OCI-LY1 (cell line): Measurements from ENCODE around the gene SLAIN1.

Source experiments
- H2AFZ ChIP-seq: fragments of 200-600 bp; sonication (generic), shearing (Covaris generic); 2 replicates; pipeline ENCODE4 v1.6.0; 2014; ENCODE audit warnings: antibody characterized with exemption, mild to moderate bottlenecking, low read length
- H3F3A ChIP-seq: fragments of 200-600 bp; sonication (generic), shearing (Covaris generic); 2 replicates; pipeline ENCODE4 v1.6.0; 2014; ENCODE audit warnings: mild to moderate bottlenecking, antibody characterized with exemption, low read length, moderate library complexity; ENCODE audit not compliant: insufficient read depth
- H3K27ac ChIP-seq: fragments of 200-600 bp; sonication (generic); 2 replicates; pipeline ENCODE4 v1.5.1; 2014; ENCODE audit warnings: low read length, mixed run types, mild to moderate bottlenecking, low read depth; ENCODE audit not compliant: poor library complexity, severe bottlenecking
- H3K27me3 ChIP-seq: fragments of 200-600 bp; sonication (generic); 2 replicates; pipeline ENCODE4 v1.6.0; 2014; ENCODE audit warnings: antibody characterized with exemption, mild to moderate bottlenecking, low read length, moderate library complexity; ENCODE audit not compliant: insufficient read depth
- H3K36me3 ChIP-seq: fragments of 200-600 bp; sonication (generic); 2 replicates; pipeline ENCODE4 v1.6.1; 2014; ENCODE audit warnings: mild to moderate bottlenecking, antibody characterized with exemption, low read length, moderate library complexity, mixed read lengths; ENCODE audit not compliant: insufficient read depth
- H3K4me1 ChIP-seq: fragments of 200-600 bp; sonication (generic); 2 replicates; pipeline ENCODE4 v1.5.1; 2014; ENCODE audit warnings: mild to moderate bottlenecking, low read length, moderate library complexity; ENCODE audit not compliant: insufficient read depth, severe bottlenecking
- H3K4me2 ChIP-seq: fragments of 200-600 bp; sonication (generic), shearing (Covaris generic); 2 replicates; pipeline ENCODE4 v1.6.1; 2014; ENCODE audit warnings: low read length
- H3K4me3 ChIP-seq: fragments of 200-600 bp; sonication (generic); 2 replicates; pipeline ENCODE4 v1.5.1; 2014; ENCODE audit warnings: low read length, low read depth, mild to moderate bottlenecking, mixed read lengths; ENCODE audit not compliant: poor library complexity, severe bottlenecking
- H3K79me2 ChIP-seq: fragments of 200-600 bp; shearing (Covaris generic); 2 replicates; pipeline ENCODE4 v1.6.1; 2016; ENCODE audit warnings: mixed run types, low read length, mixed read lengths; ENCODE audit not compliant: insufficient read depth
- H3K9ac ChIP-seq: fragments of 200-600 bp; sonication (generic), shearing (Covaris generic); 2 replicates; pipeline ENCODE4 v1.6.1; 2014; ENCODE audit warnings: mild to moderate bottlenecking, low read length, mixed read lengths
- H3K9me2 ChIP-seq: fragments of 200-600 bp; sonication (generic), shearing (Covaris generic); 2 replicates; pipeline ENCODE4 v1.6.1; 2014; ENCODE audit warnings: low read depth, mild to moderate bottlenecking, low read length, mixed read lengths
- H3K9me3 ChIP-seq: fragments of 200-600 bp; shearing (Covaris generic); 2 replicates; pipeline ENCODE4 v1.6.1; 2014; ENCODE audit warnings: low read length, mixed read lengths
- H4K20me1 ChIP-seq: fragments of 200-600 bp; sonication (generic), shearing (Covaris generic); 2 replicates; pipeline ENCODE4 v1.6.0; 2016; ENCODE audit warnings: mild to moderate bottlenecking, low read length; ENCODE audit not compliant: insufficient read depth
- EZH2 ChIP-seq: fragments of 200-600 bp; sonication (generic), shearing (Covaris generic); IDR thresholded peaks from 2 replicates; pipeline ENCODE4 v1.8.0; 2017; ENCODE audit warnings: borderline replicate concordance, mixed run types, mild to moderate bottlenecking, antibody characterized with exemption, low read length, moderate library complexity, mixed read lengths
- TF ChIP-seq, protein P1 (sequence below): fragments of 200-600 bp; sonication (generic), shearing (Covaris generic); IDR thresholded peaks from 2 replicates; pipeline ENCODE4 v1.5.1; 2017; ENCODE audit warnings: mild to moderate bottlenecking, antibody characterized with exemption, low read length, moderate library complexity, mixed read lengths

Gene SLAIN1

DNA sequence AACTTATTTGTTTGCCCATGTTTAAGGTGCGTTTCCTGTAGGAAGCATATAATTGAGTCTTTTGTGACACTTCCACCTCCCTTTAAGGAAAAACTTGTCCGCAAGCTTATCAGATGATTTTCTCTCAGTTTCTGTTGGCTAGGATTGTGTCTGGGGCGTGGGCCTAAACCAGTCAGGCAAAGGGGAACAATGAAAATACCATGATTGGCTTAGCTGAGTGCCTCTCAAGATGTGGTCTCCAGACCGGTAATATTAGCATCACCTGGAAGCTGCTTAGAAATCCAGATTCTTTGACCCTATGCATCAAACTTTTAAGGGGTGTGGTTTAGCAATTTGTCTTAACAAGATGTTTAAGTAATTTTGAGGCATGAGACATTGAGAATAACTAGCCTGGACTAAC is 20.0 kb downstream of the SLAIN1 start:
- Histone ChIP-seq H2AFZ (no peak overlapping the region), H3K79me2 (peaks cover 26% of the 10 kb centered on the region), H3K9me3 (no peaks in the 10 kb centered on the region), H3K9me2 (no peaks in the 10 kb centered on the region), H3K27ac (no peak overlapping the region), H3K4me2 (no peak overlapping the region), H3F3A (no peaks in the 10 kb centered on the region), H3K36me3 (peaks cover 32% of the 10 kb centered on the region), H3K9ac (no peak overlapping the region), H3K4me3 (no peak overlapping the region), H3K27me3 (no peaks in the 10 kb centered on the region), H4K20me1 (no peaks in the 10 kb centered on the region), H3K4me1 (peaks cover 15% of the 10 kb centered on the region)
- TF ChIP-seq, protein P1, sequence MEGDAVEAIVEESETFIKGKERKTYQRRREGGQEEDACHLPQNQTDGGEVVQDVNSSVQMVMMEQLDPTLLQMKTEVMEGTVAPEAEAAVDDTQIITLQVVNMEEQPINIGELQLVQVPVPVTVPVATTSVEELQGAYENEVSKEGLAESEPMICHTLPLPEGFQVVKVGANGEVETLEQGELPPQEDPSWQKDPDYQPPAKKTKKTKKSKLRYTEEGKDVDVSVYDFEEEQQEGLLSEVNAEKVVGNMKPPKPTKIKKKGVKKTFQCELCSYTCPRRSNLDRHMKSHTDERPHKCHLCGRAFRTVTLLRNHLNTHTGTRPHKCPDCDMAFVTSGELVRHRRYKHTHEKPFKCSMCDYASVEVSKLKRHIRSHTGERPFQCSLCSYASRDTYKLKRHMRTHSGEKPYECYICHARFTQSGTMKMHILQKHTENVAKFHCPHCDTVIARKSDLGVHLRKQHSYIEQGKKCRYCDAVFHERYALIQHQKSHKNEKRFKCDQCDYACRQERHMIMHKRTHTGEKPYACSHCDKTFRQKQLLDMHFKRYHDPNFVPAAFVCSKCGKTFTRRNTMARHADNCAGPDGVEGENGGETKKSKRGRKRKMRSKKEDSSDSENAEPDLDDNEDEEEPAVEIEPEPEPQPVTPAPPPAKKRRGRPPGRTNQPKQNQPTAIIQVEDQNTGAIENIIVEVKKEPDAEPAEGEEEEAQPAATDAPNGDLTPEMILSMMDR = no peak
- no peak for TF ChIP-seq EZH2

DNA sequence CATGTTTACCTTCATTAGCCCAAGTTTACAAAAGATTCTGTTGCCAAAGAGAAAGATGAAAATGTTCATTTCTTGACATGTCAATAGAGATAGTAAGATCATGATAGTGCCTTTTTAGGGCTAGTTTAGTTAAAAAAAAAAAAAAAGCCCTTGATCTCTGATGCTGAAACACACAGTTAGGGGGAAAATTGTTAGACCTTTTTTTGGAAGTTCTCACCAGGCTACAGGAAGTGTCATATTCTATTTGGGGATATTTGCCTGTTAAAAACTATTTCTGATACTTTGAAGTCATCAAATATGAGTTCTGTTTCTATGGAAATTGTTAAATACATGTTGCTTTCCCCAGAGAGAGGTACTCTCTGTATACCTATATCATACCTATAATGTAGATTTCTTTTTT is 21.6 kb downstream of the SLAIN1 start:
- Histone ChIP-seq H4K20me1 (no peaks in the 10 kb centered on the region), H3K9me3 (no peaks in the 10 kb centered on the region), H3K27me3 (no peaks in the 10 kb centered on the region), H3K79me2 (peaks cover 26% of the 10 kb centered on the region), H3K9ac (no peak overlapping the region), H3F3A (no peaks in the 10 kb centered on the region), H3K4me3 (no peak overlapping the region), H3K4me1 (peaks cover 15% of the 10 kb centered on the region), H3K4me2 (peak overlapping the region; percentile 10; the same call in 1 of the 2 replicates), H3K9me2 (no peaks in the 10 kb centered on the region), H3K36me3 (peaks cover 48% of the 10 kb centered on the region), H3K27ac (no peak overlapping the region), H2AFZ (no peak overlapping the region)
- TF ChIP-seq, protein P1 = no peak
- TF ChIP-seq EZH2 = no peak

- H3K4me2 ChIP-seq = no peak overlapping the region
- H3K27me3 ChIP-seq = no peaks in the 10 kb centered on the region
- peaks cover 65% of the 10 kb centered on the region for H3K36me3 ChIP-seq
- no peak overlapping the region for H3K4me3 ChIP-seq
- peaks cover 15% of the 10 kb centered on the region for H3K4me1 ChIP-seq
- H3K9ac ChIP-seq = no peak overlapping the region
- no peak overlapping the region for H3K27ac ChIP-seq
- no peaks in the 10 kb centered on the region for H3K9me2 ChIP-seq
- no peaks in the 10 kb centered on the region for H3F3A ChIP-seq
- H3K79me2 ChIP-seq = peaks cover 24% of the 10 kb centered on the region
- no peaks in the 10 kb centered on the region for H3K9me3 ChIP-seq
- TF ChIP-seq, protein P1 = no peak
- TF ChIP-seq EZH2 = no peak
- H4K20me1 ChIP-seq = no peaks in the 10 kb centered on the region
- H2AFZ ChIP-seq = no peak overlapping the region
Observed at GRCh38 chr13:77720988-77721387, 23.5 kb downstream of the SLAIN1 start.
